Astrocyte of the cerebellum (primary cell): ENCODE measurements around the gene SUDS3.

Source experiments
- DNase-seq: peaks from one replicate; pipeline ENCODE4 v3.0.0-alpha.2; 2011; ENCODE audit warnings: low read depth
- H3K4me3 ChIP-seq: 2 replicates; pipeline ENCODE4 v1.5.1; 2011; ENCODE audit warnings: mild to moderate bottlenecking, low read depth, low read length, moderate library complexity
- CTCF ChIP-seq: IDR thresholded peaks from 2 replicates; pipeline ENCODE4 v1.5.1; 2012; ENCODE audit warnings: low read length, low read depth, moderate library complexity, mild to moderate bottlenecking; ENCODE audit errors: missing control alignments
- in situ Hi-C: cut with HindIII; loops from 2 replicates; pipeline ENCODE4 v1.10.0; 2017; ENCODE audit warnings: low sequenced_read_pairs

Gene SUDS3

GRCh38 chr12:118334241-118334640 is 42.1 kb upstream of the SUDS3 start:
- no peak for TF ChIP-seq CTCF
- H3K4me3 ChIP-seq: no peak overlapping the region
- in situ Hi-C loops: no loop called here
- DNase-seq: no peak

- in situ Hi-C loops: no loop called here
- H3K4me3 ChIP-seq: no peak overlapping the region
- DNase-seq: no peak
- TF ChIP-seq CTCF: no peak
Observed at GRCh38 chr12:118334939-118335567, 41.3 kb upstream of the SUDS3 start.

DNA sequence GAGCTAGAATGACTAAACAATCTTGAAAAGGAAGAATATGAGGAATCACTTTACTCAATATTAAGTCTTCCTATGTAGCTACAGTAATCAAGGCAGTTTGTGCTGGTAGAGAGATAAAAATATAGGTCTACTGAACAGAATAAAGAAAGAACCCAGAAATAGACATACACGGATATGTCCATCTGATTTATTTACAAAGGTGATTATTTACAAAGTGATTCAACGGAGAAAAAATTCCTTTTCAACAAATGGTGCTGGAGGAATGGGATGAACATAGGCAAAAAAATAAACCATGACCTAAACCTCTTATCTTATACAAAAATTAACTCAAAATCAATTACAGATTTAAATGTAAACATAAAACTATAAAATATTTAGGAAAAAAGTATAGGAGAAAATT is 40.2 kb upstream of the SUDS3 start:
- TF ChIP-seq CTCF: no peak
- in situ Hi-C loops: no loop called here
- no peak overlapping the region for H3K4me3 ChIP-seq
- no peak for DNase-seq

DNA sequence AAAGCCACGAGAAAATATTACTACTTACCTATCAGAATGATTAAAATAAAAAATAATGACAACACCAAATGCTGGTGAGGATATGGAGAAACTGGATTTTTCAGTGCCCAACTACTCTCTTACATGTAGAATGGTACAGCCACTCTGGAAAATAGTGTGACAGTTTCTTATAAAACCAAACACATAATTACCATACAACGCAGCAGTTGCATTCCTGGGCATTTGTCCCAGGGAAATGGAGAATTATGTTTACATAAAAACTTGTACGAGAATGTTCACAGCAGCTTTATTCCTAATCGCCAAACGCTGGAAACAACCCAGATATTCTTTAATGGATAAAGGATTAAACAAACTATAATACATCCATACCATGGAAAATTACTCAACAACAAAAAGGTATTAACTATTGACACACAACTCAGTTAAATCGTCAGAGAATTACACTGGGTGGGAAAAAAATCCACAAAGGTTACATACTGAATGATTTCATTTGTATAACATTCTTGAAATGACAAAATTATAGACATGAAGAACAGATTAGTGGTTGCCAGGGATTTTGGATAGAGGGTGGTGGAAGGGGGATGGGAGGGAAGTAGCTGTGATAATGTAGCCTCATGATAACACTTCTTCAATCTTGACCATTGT is 39.0 kb upstream of the SUDS3 start:
- no peak overlapping the region for H3K4me3 ChIP-seq
- no peak for TF ChIP-seq CTCF
- in situ Hi-C loops: no loop called here
- DNase-seq: peak; percentile 62

DNA sequence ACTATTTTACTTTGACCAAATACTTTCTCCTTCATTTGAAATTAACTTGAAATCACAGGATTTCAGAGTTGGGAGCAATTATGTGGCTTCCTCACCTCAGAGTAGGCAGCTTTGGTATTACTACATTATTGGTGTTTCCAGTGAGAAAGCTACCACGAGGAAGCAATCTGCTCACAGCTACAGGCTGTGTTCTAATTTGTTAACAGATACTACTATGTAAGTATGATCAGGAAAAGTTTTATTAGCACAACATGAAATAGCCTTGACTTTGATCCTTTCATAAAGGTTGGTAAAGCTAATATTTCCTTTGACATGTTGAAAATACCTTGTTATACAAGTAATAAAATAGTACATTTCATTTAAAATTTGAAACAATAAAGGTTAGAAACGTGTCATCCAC is 34.3 kb upstream of the SUDS3 start:
- no peak for DNase-seq
- in situ Hi-C loops: no loop called here
- H3K4me3 ChIP-seq: no peak overlapping the region
- TF ChIP-seq CTCF: no peak

DNA sequence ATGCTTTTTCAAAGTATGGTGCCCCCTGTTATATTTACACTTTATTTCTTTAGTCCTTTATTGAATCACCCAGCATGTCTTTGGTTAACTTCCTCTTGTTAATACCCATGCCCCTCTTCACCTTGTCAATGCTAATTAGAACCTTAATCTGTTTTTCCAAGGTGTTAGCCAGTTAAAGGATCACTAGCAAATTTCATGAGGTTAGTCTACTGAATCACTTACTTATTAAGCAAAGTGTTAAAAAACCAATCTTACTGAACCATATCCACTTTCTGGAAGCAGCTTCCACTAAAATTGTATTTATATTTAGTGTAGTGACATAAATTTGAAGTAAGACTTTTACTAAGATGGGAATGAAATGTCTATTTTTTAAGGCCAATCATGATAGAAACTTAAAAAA is 31.5 kb upstream of the SUDS3 start:
- DNase-seq: no peak
- TF ChIP-seq CTCF: no peak
- in situ Hi-C loops: no loop called here
- no peak overlapping the region for H3K4me3 ChIP-seq
